OCI-LY7 (cell line): ENCODE data around the gene TFF2. TPM values are rescaled to one million over a fixed set of nuclear protein-coding genes. Genes with fewer than 3 reads are reported as not detected.

Experiments used
- BruUV-seq: library from RNA; stranded (reverse); fragments of 400-500 nt; replicated peaks from 2 replicates; lab custom pipeline; 2021; lab: Mats Ljungman, UMichigan
- CTCF ChIA-PET: fragments of 300-600 bp; sonication (Branson Sonifier 250); formaldehyde crosslinking; loops from one replicate; lab custom pipeline; 2022; ENCODE audit warnings: antibody characterized with exemption; ENCODE audit not compliant: unreplicated experiment; lab: Charles Lee
- POLR2A ChIA-PET: fragments of 300-600 bp; sonication (Branson Sonifier 250); formaldehyde crosslinking; loops from one replicate; lab custom pipeline; 2022; ENCODE audit warnings: antibody characterized with exemption; lab: Charles Lee
- DNase-seq: peaks from one replicate; pipeline ENCODE4 v3.0.0-alpha.2; 2015; ENCODE audit warnings: low spot score
- H2AFZ ChIP-seq: fragments of 200-600 bp; sonication (generic), shearing (Covaris generic); 2 replicates; pipeline ENCODE4 v1.6.1; 2014; ENCODE audit warnings: mild to moderate bottlenecking, antibody characterized with exemption, low read length, moderate library complexity
- H3K27ac ChIP-seq: fragments of 200-600 bp; sonication (generic); 2 replicates; pipeline ENCODE4 v1.5.1; 2014; ENCODE audit warnings: mixed run types, low read depth, mild to moderate bottlenecking, moderate library complexity, low read length, inconsistent platforms; ENCODE audit not compliant: poor library complexity, severe bottlenecking
- H3K36me3 ChIP-seq: fragments of 200-600 bp; sonication (generic); 2 replicates; pipeline ENCODE4 v1.6.1; 2014; ENCODE audit warnings: mild to moderate bottlenecking, antibody characterized with exemption, low read length, moderate library complexity, mixed read lengths; ENCODE audit not compliant: insufficient read depth
- H3K4me1 ChIP-seq: fragments of 200-600 bp; sonication (generic); 2 replicates; pipeline ENCODE4 v1.5.1; 2014; ENCODE audit warnings: mild to moderate bottlenecking, low read length; ENCODE audit not compliant: insufficient read depth, poor library complexity, severe bottlenecking
- H3K4me2 ChIP-seq: fragments of 200-600 bp; sonication (generic); 2 replicates; pipeline ENCODE4 v1.6.1; 2014; ENCODE audit warnings: mild to moderate bottlenecking, low read length
- H3K4me3 ChIP-seq: fragments of 200-600 bp; sonication (generic); 2 replicates; pipeline ENCODE4 v1.5.1; 2014; ENCODE audit warnings: mild to moderate bottlenecking, low read depth, low read length; ENCODE audit not compliant: poor library complexity, severe bottlenecking
- H3K79me2 ChIP-seq: fragments of 200-600 bp; sonication (generic); 2 replicates; pipeline ENCODE4 v1.6.1; 2016; ENCODE audit warnings: low read depth, mild to moderate bottlenecking, low read length, moderate library complexity, mixed read lengths; ENCODE audit not compliant: insufficient read depth
- H3K9me2 ChIP-seq: fragments of 200-600 bp; sonication (generic); 2 replicates; pipeline ENCODE4 v1.6.1; 2016; ENCODE audit warnings: mild to moderate bottlenecking, low read length, mixed read lengths; ENCODE audit not compliant: insufficient read depth
- H3K9me3 ChIP-seq: fragments of 200-600 bp; sonication (generic); 2 replicates; pipeline ENCODE4 v1.6.1; 2014; ENCODE audit warnings: mild to moderate bottlenecking, mixed run types, low read length, mixed read lengths
- H4K20me1 ChIP-seq: fragments of 200-600 bp; sonication (generic); 2 replicates; pipeline ENCODE4 v1.6.1; 2014; ENCODE audit warnings: mild to moderate bottlenecking, antibody characterized with exemption, low read length, moderate library complexity, mixed read lengths; ENCODE audit not compliant: insufficient read depth
- CTCF ChIP-seq: fragments of 200-600 bp; sonication (generic); conservative IDR thresholded peaks from 2 replicates; pipeline ENCODE4 v1.5.1; 2014; ENCODE audit warnings: mild to moderate bottlenecking, antibody characterized with exemption, low read length, moderate library complexity, mixed read lengths
- EZH2phosphoT487 ChIP-seq: fragments of 200-600 bp; sonication (generic); IDR thresholded peaks from 2 replicates; pipeline ENCODE4 v1.6.1; 2018; ENCODE audit warnings: low read depth, borderline replicate concordance, mild to moderate bottlenecking, mixed run types, antibody characterized with exemption, low read length, moderate library complexity, mixed read lengths
- intact Hi-C: fragments of 100-400 bp; cut with micrococcal nuclease; formaldehyde crosslinking; loops from one replicate; pipeline ENCODE4 v1.10.0; 2022; ENCODE audit not compliant: unreplicated experiment
- total RNA-seq, 2 experiments: library from RNA; depleted of rRNA in 1 of 2; stranded (reverse); fragments of >200 nt in 1 of 2; shearing (Covaris generic) in 1 of 2; gene quantifications; 2 replicates each; pipeline ENCODE4 v1.2.3, GENCODE V29; 2014 to 2022

Gene TFF2
- total RNA-seq, 2 experiments from 2014 or later: not detected

GRCh38 chr21:42307106-42307505 is 43.7 kb downstream of the TFF2 start:
- no peak overlapping the region for H3K27ac ChIP-seq
- ChIA-PET POLR2A (no interaction called here), CTCF (no interaction called here)
- H3K9me2 ChIP-seq: no peaks in the 10 kb centered on the region
- no peak overlapping the region for H3K4me3 ChIP-seq
- peaks cover 15% of the 10 kb centered on the region for H3K4me1 ChIP-seq
- intact Hi-C loops: loop anchor here (5.0 kb wide), 1 partner anchor 160 kb away; no protein-coding TSS in a partner anchor
- H3K9me3 ChIP-seq: no peaks in the 10 kb centered on the region
- TF ChIP-seq EZH2phosphoT487: no peak
- no peak for TF ChIP-seq CTCF
- no peak overlapping the region for H3K4me2 ChIP-seq
- no peaks in the 10 kb centered on the region for H3K79me2 ChIP-seq
- H2AFZ ChIP-seq: no peak overlapping the region
- no peaks in the 10 kb centered on the region for H3K36me3 ChIP-seq
- H4K20me1 ChIP-seq: no peaks in the 10 kb centered on the region
- DNase-seq: no peak
- BruUV-seq: no TSS peak

GRCh38 chr21:42306366-42307035 is 44.3 kb downstream of the TFF2 start:
- H3K27ac ChIP-seq: no peak overlapping the region
- H4K20me1 ChIP-seq: no peaks in the 10 kb centered on the region
- no peaks in the 10 kb centered on the region for H3K9me3 ChIP-seq
- intact Hi-C loops: loop anchor here (5.0 kb wide), 1 partner anchor 159 kb away; no protein-coding TSS in a partner anchor
- POLR2A ChIA-PET: no interaction called here
- no peak overlapping the region for H2AFZ ChIP-seq
- no peak for TF ChIP-seq CTCF
- TF ChIP-seq EZH2phosphoT487: no peak
- peaks cover 15% of the 10 kb centered on the region for H3K4me1 ChIP-seq
- H3K4me3 ChIP-seq: no peak overlapping the region
- no peaks in the 10 kb centered on the region for H3K36me3 ChIP-seq
- CTCF ChIA-PET: no interaction called here
- BruUV-seq: no TSS peak
- H3K9me2 ChIP-seq: no peaks in the 10 kb centered on the region
- no peaks in the 10 kb centered on the region for H3K79me2 ChIP-seq
- H3K4me2 ChIP-seq: no peak overlapping the region
- DNase-seq: no peak

- no peak overlapping the region for H3K4me2 ChIP-seq
- intact Hi-C loops: loop anchor here (5.0 kb wide), 1 partner anchor 158 kb away; no protein-coding TSS in a partner anchor
- H3K4me1 ChIP-seq: peaks cover 15% of the 10 kb centered on the region
- DNase-seq: no peak
- ChIA-PET CTCF (no interaction called here), POLR2A (no interaction called here)
- TF ChIP-seq CTCF (no peak), EZH2phosphoT487 (no peak)
- H3K4me3 ChIP-seq: no peak overlapping the region
- no peaks in the 10 kb centered on the region for H3K79me2 ChIP-seq
- no peaks in the 10 kb centered on the region for H3K9me3 ChIP-seq
- no peaks in the 10 kb centered on the region for H3K9me2 ChIP-seq
- no peak overlapping the region for H2AFZ ChIP-seq
- BruUV-seq: no TSS peak
- H4K20me1 ChIP-seq: no peaks in the 10 kb centered on the region
- no peak overlapping the region for H3K27ac ChIP-seq
- H3K36me3 ChIP-seq: no peaks in the 10 kb centered on the region
Observed at GRCh38 chr21:42305707-42306147, 45.1 kb downstream of the TFF2 start.
